Common myeloid progenitor, CD34-positive (primary cell): ENCODE results near the gene NIFK.
"Not testable (repeated sequence)": the region's sequence is repeated elsewhere in the genome, so short reads cannot be mapped to it uniquely, and the experiment has no call there.

Experiments used
- CTCF ChIA-PET: fragments of 350-600 bp; sonication (Branson Sonifier 250); formaldehyde crosslinking; loops from one replicate; lab custom pipeline; 2021; ENCODE audit warnings: antibody characterized with exemption; lab: Charles Lee
- POLR2A ChIA-PET: fragments of 350-600 bp; sonication (Branson Sonifier 250); formaldehyde crosslinking; loops from one replicate; lab custom pipeline; 2021; ENCODE audit warnings: antibody characterized with exemption; lab: Charles Lee
- DNase-seq, 3 donors: peaks; one replicate each; pipeline versions ENCODE4 v3.0.0 to v3.0.0-alpha.2; 2013
- H3K27ac ChIP-seq, 2 experiments: 1 replicate in 1 of 2; 2 replicates in 1 of 2; pipeline ENCODE4 v1.7.0; 2013; ENCODE audit warnings: inconsistent platforms in 2 of 2, low read length in 2 of 2, mild to moderate bottlenecking in 2 of 2, low read depth in 1 of 2, moderate library complexity in 1 of 2; ENCODE audit not compliant: severe bottlenecking in 2 of 2, insufficient read depth in 1 of 2, poor library complexity in 1 of 2
- H3K27me3 ChIP-seq, 5 experiments: replicated peaks in 2 of 5; 1 replicate in 3 of 5; 2 replicates in 2 of 5; pipeline versions ENCODE4 v1.6.1 to v1.7.0; 2013; ENCODE audit warnings: low read length in 4 of 5, mild to moderate bottlenecking in 2 of 5, moderate library complexity in 2 of 5, inconsistent platforms in 1 of 5; ENCODE audit not compliant: insufficient read depth in 5 of 5, control insufficient read depth in 4 of 5
- H3K36me3 ChIP-seq, 4 experiments: 1 replicate in 2 of 4; 2 replicates in 2 of 4; pipeline versions ENCODE4 v1.6.1 to v1.7.0; 2013; ENCODE audit warnings: low read length in 3 of 4, control low read depth in 1 of 4, mild to moderate bottlenecking in 1 of 4; ENCODE audit not compliant: control insufficient read depth in 4 of 4, insufficient read depth in 4 of 4
- H3K4me1 ChIP-seq, 4 experiments: 1 replicate in 3 of 4; 2 replicates in 1 of 4; pipeline versions ENCODE4 v1.6.1 to v1.7.1; 2013; ENCODE audit warnings: low read length in 3 of 4, mild to moderate bottlenecking in 3 of 4, control low read depth in 1 of 4, inconsistent platforms in 1 of 4, moderate library complexity in 1 of 4; ENCODE audit not compliant: control insufficient read depth in 4 of 4, insufficient read depth in 4 of 4; ENCODE audit errors: control extremely low read depth in 1 of 4
- H3K4me3 ChIP-seq, 7 experiments: 1 replicate in 4 of 7; 2 replicates in 3 of 7; pipeline versions ENCODE4 v1.5.1 to v1.7.0; 2013; ENCODE audit warnings: mild to moderate bottlenecking in 7 of 7, low read length in 6 of 7, moderate library complexity in 6 of 7, inconsistent platforms in 2 of 7, low read depth in 2 of 7, control low read depth in 1 of 7; ENCODE audit not compliant: insufficient read depth in 4 of 7, control insufficient read depth in 1 of 7; ENCODE audit errors: extremely low read depth in 1 of 7
- H3K9me3 ChIP-seq, 5 experiments: 1 replicate in 4 of 5; 2 replicates in 1 of 5; pipeline versions ENCODE4 v1.6.1 to v1.7.1; 2013; ENCODE audit warnings: low read length in 4 of 5, mild to moderate bottlenecking in 2 of 5, inconsistent platforms in 1 of 5, low read depth in 1 of 5, moderate library complexity in 1 of 5; ENCODE audit not compliant: control insufficient read depth in 4 of 5, insufficient read depth in 2 of 5; ENCODE audit errors: control extremely low read depth in 1 of 5
- WGBS: methylation state at CpG from one replicate; pipeline ENCODE4 v1.1.5; 2013; ENCODE audit not compliant: insufficient coverage; 5-methylcytosine and 5-hydroxymethylcytosine counted together

Gene NIFK

GRCh38 chr2:121734544-121734943, 2.1 kb downstream of the NIFK start:
- not testable (repeated sequence) for H3K27me3 ChIP-seq, H3K4me3 ChIP-seq, DNase-seq, H3K9me3 ChIP-seq
- H3K27ac ChIP-seq = peak overlapping the region in 1 of 2 experiments; percentile 91
- POLR2A ChIA-PET = interaction anchor here (2.6 kb wide), 1 partner anchor 203 kb away, joined by 23 read pairs; the partner anchor contains the start of gene RNU4ATAC
- WGBS = 98% methylated on average over 11 of the region's 11 CpGs
- peaks cover 5 to 42% (median 25%) of the 10 kb centered on the region in 4 experiments for H3K36me3 ChIP-seq
- H3K4me1 ChIP-seq = peaks cover 6 to 27% (median 19%) of the 10 kb centered on the region in 4 experiments
- CTCF ChIA-PET = interaction anchor here (1.1 kb wide), 1 partner anchor 8 kb away, joined by 4 read pairs; no protein-coding TSS in a partner anchor

GRCh38 chr2:121731366-121731765, 5.3 kb downstream of the NIFK start:
- H3K27ac ChIP-seq = no peak overlapping the region
- CTCF ChIA-PET = interaction anchor here (1.5 kb wide), 1 partner anchor 13 kb away, joined by 4 read pairs; no protein-coding TSS in a partner anchor
- H3K4me3 ChIP-seq = no peak overlapping the region
- H3K9me3 ChIP-seq = no peaks in the 10 kb centered on the region
- H3K4me1 ChIP-seq = peaks cover 6 to 13% (median 9%) of the 10 kb centered on the region in 4 experiments
- WGBS = 83% methylated on average over 6 of the region's 6 CpGs
- no peak for DNase-seq
- POLR2A ChIA-PET = no interaction called here
- no peaks in the 10 kb centered on the region for H3K27me3 ChIP-seq
- peaks cover 11 to 69% (median 43%) of the 10 kb centered on the region in 4 experiments for H3K36me3 ChIP-seq

- Histone ChIP-seq H3K4me3 (no peak overlapping the region), H3K36me3 (peaks cover 11 to 64% (median 34%) of the 10 kb centered on the region in 4 experiments), H3K4me1 (no peaks in the 10 kb centered on the region), H3K9me3 (no peaks in the 10 kb centered on the region), H3K27ac (no peak overlapping the region), H3K27me3 (no peaks in the 10 kb centered on the region)
- DNase-seq = no peak
- ChIA-PET POLR2A (no interaction called here), CTCF (interaction anchor here (0.9 to 1.3 kb wide), 2 partner anchors 10 to 16 kb away, joined by 3 to 4 read pairs; no protein-coding TSS in a partner anchor)
Measured at GRCh38 chr2:121727950-121728349, 8.7 kb downstream of the NIFK start.

GRCh38 chr2:121727332-121727731, 9.3 kb downstream of the NIFK start:
- Histone ChIP-seq H3K27me3 (no peaks in the 10 kb centered on the region), H3K4me3 (no peak overlapping the region), H3K27ac (no peak overlapping the region), H3K4me1 (no peaks in the 10 kb centered on the region), H3K36me3 (peaks cover 11 to 58% (median 32%) of the 10 kb centered on the region in 4 experiments), H3K9me3 (no peaks in the 10 kb centered on the region)
- ChIA-PET CTCF (interaction anchor here (1.3 to 1.7 kb wide), 2 partner anchors 8 to 15 kb away, joined by 4 read pairs; no protein-coding TSS in a partner anchor), POLR2A (no interaction called here)
- no peak for DNase-seq
- WGBS = no CpG with 5 or more reads among the region's 2 CpGs

GRCh38 chr2:121723316-121723715, 13.4 kb downstream of the NIFK start:
- peaks cover 0 to 24% (median 13%) of the 10 kb centered on the region in 4 experiments for H3K36me3 ChIP-seq
- no peaks in the 10 kb centered on the region for H3K27me3 ChIP-seq
- H3K4me1 ChIP-seq = no peaks in the 10 kb centered on the region
- 97% methylated on average over 5 of the region's 5 CpGs for WGBS
- ChIA-PET CTCF (no interaction called here), POLR2A (no interaction called here)
- no peaks in the 10 kb centered on the region for H3K9me3 ChIP-seq
- no peak overlapping the region for H3K27ac ChIP-seq
- DNase-seq = no peak
- H3K4me3 ChIP-seq = no peak overlapping the region

GRCh38 chr2:121722479-121722878, 14.2 kb downstream of the NIFK start:
- H3K27ac ChIP-seq = no peak overlapping the region
- peaks cover 0 to 18% (median 8%) of the 10 kb centered on the region in 4 experiments for H3K36me3 ChIP-seq
- H3K4me3 ChIP-seq = no peak overlapping the region
- H3K9me3 ChIP-seq = no peaks in the 10 kb centered on the region
- H3K27me3 ChIP-seq = no peaks in the 10 kb centered on the region
- ChIA-PET CTCF (interaction anchor here (1.3 kb wide), 1 partner anchor 9 kb away, joined by 3 read pairs; no protein-coding TSS in a partner anchor), POLR2A (no interaction called here)
- H3K4me1 ChIP-seq = no peaks in the 10 kb centered on the region
- WGBS = 93% methylated on average over 5 of the region's 5 CpGs
- no peak for DNase-seq

GRCh38 chr2:121721926-121722325, 14.7 kb downstream of the NIFK start:
- Histone ChIP-seq H3K4me1 (no peaks in the 10 kb centered on the region), H3K9me3 (no peaks in the 10 kb centered on the region), H3K36me3 (peaks cover 0 to 13% (median 3%) of the 10 kb centered on the region in 4 experiments), H3K27me3 (no peaks in the 10 kb centered on the region), H3K4me3 (no peak overlapping the region), H3K27ac (no peak overlapping the region)
- CTCF ChIA-PET = interaction anchor here (1.3 kb wide), 1 partner anchor 8 kb away, joined by 3 read pairs; no protein-coding TSS in a partner anchor
- WGBS = 95% methylated on average over 3 of the region's 8 CpGs
- DNase-seq = no peak
- POLR2A ChIA-PET = no interaction called here
